ENCODE data around the gene MAN2C1.

Gene MAN2C1

GRCh38 chr15:75306188-75306587, 62.2 kb downstream of the MAN2C1 start:
- Histone ChIP-seq H3K9me3 (ENCODE audit: control insufficient read depth, insufficient read depth, low read depth, low read length) (no peaks in the 10 kb centered on the region), H3K4me3 (ENCODE audit: low read depth, low read length) (no peak overlapping the region), H3K4me1 (ENCODE audit: control insufficient read depth, insufficient read depth, low read length) (no peaks in the 10 kb centered on the region), H3K36me3 (ENCODE audit: control insufficient read depth in 2 of 2, insufficient read depth in 1 of 2, low read length in 2 of 2) (no peaks in the 10 kb centered on the region), H3K27ac (ENCODE audit: extremely low read depth, low read depth, low read length) (no peak overlapping the region)
- CTCF ChIA-PET, result interaction anchor here (0.8 kb wide), 3 partner anchors 31 to 537 kb away, joined by 3 read pairs; no protein-coding TSS in a partner anchor
- TF ChIP-seq WT1 (tag by site-specific recombination; IDR thresholded peaks at IDR 0.05) (peak; percentile 57), YY1 (tag by site-specific recombination; IDR thresholded peaks at IDR 0.05) (no peak)
- POLR2A ChIA-PET, result interaction anchor here (0.8 kb wide), 1 partner anchor 29 kb away, joined by 4 read pairs; no protein-coding TSS in a partner anchor
